ENCODE data around the gene POLR3K. TPM values are rescaled to one million over a fixed set of nuclear protein-coding genes. Genes with fewer than 3 reads are reported as not detected.

The POLR3K gene
- polyA plus RNA-seq, 5 donors: 9.0 to 13.7 (median 10.6) TPM

- DNase-seq: no peak
Observed at GRCh38 chr16:66309-67182, 13.1 kb upstream of the POLR3K start.

GRCh38 chr16:65745-66144, 12.3 kb upstream of the POLR3K start:
- DNase-seq: peak; percentile 53 to 72

GRCh38 chr16:64914-65255, 11.5 kb upstream of the POLR3K start:
- no peak for DNase-seq

- DNase-seq: no peak
Observed at GRCh38 chr16:63998-64913, 10.8 kb upstream of the POLR3K start.

- no peak for DNase-seq
Observed at GRCh38 chr16:63466-63865, 10.1 kb upstream of the POLR3K start.

GRCh38 chr16:62968-63391, 9.6 kb upstream of the POLR3K start:
- no peak for DNase-seq

- no peak for DNase-seq
Observed at GRCh38 chr16:62283-62967, 9.0 kb upstream of the POLR3K start.

- DNase-seq: no peak
Observed at GRCh38 chr16:61879-62281, 8.5 kb upstream of the POLR3K start.

- DNase-seq: no peak
Observed at GRCh38 chr16:60929-61878, 7.8 kb upstream of the POLR3K start.

- DNase-seq: no peak
Observed at GRCh38 chr16:60166-60565, 6.8 kb upstream of the POLR3K start.

GRCh38 chr16:59440-60059, 6.1 kb upstream of the POLR3K start:
- DNase-seq: no peak

GRCh38 chr16:58491-59439, 5.4 kb upstream of the POLR3K start:
- no peak for DNase-seq

GRCh38 chr16:57711-58110, 4.3 kb upstream of the POLR3K start:
- DNase-seq: no peak

GRCh38 chr16:56231-56927, 3.0 kb upstream of the POLR3K start:
- DNase-seq: no peak

- no peak for DNase-seq
Observed at GRCh38 chr16:55571-56136, 2.2 kb upstream of the POLR3K start.

- no peak for DNase-seq
Observed at GRCh38 chr16:54237-54581, 801 bp upstream of the POLR3K start.

- DNase-seq: no peak
Observed at GRCh38 chr16:50769-51591, 2.4 kb downstream of the POLR3K start.

- no peak for DNase-seq
Observed at GRCh38 chr16:47234-47633, 6.2 kb downstream of the POLR3K start.

Measured in right lung (tissue), 5 donors.